Fibroblast of lung (primary cell): Measurements from ENCODE around the gene MMP15. TPM values are rescaled to one million over a fixed set of nuclear protein-coding genes. Genes with fewer than 3 reads are reported as not detected.

ENCODE experiments used
- DNase-seq, 2 donors: peaks; one replicate each; pipeline versions ENCODE4 v3.0.0 to v3.0.0-alpha.2; 2010; ENCODE audit warnings: low read depth in 2 of 2
- H2AFZ ChIP-seq: 2 replicates; pipeline ENCODE4 v1.5.1; 2012; ENCODE audit warnings: low read length, control low read depth, inconsistent platforms
- H3K27ac ChIP-seq: 2 replicates; pipeline ENCODE4 v1.5.1; 2011; ENCODE audit warnings: low read length, control low read depth; ENCODE audit not compliant: insufficient read depth
- H3K27me3 ChIP-seq: 2 replicates; pipeline ENCODE4 v1.5.1; 2011; ENCODE audit warnings: mild to moderate bottlenecking, low read length; ENCODE audit not compliant: control insufficient read depth, insufficient read depth
- H3K36me3 ChIP-seq: 2 replicates; pipeline ENCODE4 v1.5.1; 2011; ENCODE audit warnings: low read length; ENCODE audit not compliant: control insufficient read depth, insufficient read depth
- H3K4me1 ChIP-seq: 2 replicates; pipeline ENCODE4 v1.5.1; 2011; ENCODE audit warnings: low read length; ENCODE audit not compliant: control insufficient read depth, insufficient read depth; ENCODE audit errors: extremely low read depth
- H3K4me2 ChIP-seq: 2 replicates; pipeline ENCODE4 v1.5.1; 2011; ENCODE audit warnings: low read length, control low read depth; ENCODE audit not compliant: insufficient read depth; ENCODE audit errors: extremely low read depth
- H3K4me3 ChIP-seq, 4 experiments: fragments of 200-600 bp in 1 of 4; sonication (generic) in 1 of 4; replicated peaks in 1 of 4; 2 replicates each; pipeline ENCODE4 v1.5.1; 2011 to 2016; ENCODE audit warnings: low read length in 4 of 4, low read depth in 3 of 4, mild to moderate bottlenecking in 3 of 4, control low read depth in 2 of 4, inconsistent platforms in 1 of 4, mixed read lengths in 1 of 4; ENCODE audit not compliant: insufficient read depth in 1 of 4; ENCODE audit errors: control extremely low read depth in 1 of 4
- H3K79me2 ChIP-seq: 2 replicates; pipeline ENCODE4 v1.5.1; 2012; ENCODE audit warnings: mild to moderate bottlenecking, low read length, inconsistent platforms; ENCODE audit not compliant: control insufficient read depth, insufficient read depth
- H3K9ac ChIP-seq: 2 replicates; pipeline ENCODE4 v1.5.1; 2011; ENCODE audit warnings: mild to moderate bottlenecking, low read length, control low read depth; ENCODE audit not compliant: insufficient read depth
- H3K9me3 ChIP-seq: 2 replicates; pipeline ENCODE4 v1.5.1; 2012; ENCODE audit warnings: low read depth, low read length; ENCODE audit not compliant: control insufficient read depth, insufficient read depth
- H4K20me1 ChIP-seq: 2 replicates; pipeline ENCODE4 v1.5.1; 2011; ENCODE audit warnings: low read length; ENCODE audit not compliant: control insufficient read depth, insufficient read depth; ENCODE audit errors: extremely low read depth
- CTCF ChIP-seq, 2 donors: IDR thresholded peaks in 1 of 2; conservative IDR thresholded peaks in 1 of 2; 1 replicate in 1 of 2; 2 replicates in 1 of 2; pipeline ENCODE4 v1.5.1; 2011 to 2012; ENCODE audit warnings: low read length in 2 of 2, control low read depth in 1 of 2, inconsistent platforms in 1 of 2, low read depth in 1 of 2, mild to moderate bottlenecking in 1 of 2
- EZH2 ChIP-seq: IDR thresholded peaks from 2 replicates; pipeline ENCODE4 v1.5.1; 2012; ENCODE audit warnings: low read length, control low read depth, mild to moderate bottlenecking; ENCODE audit errors: missing control alignments
- polyA plus RNA-seq, 2 donors: library from polyadenylated mRNA; depleted of rRNA in 1 of 2; stranded (reverse) in 1 of 2; unstranded in 1 of 2; fragments of >200 nt; gene quantifications; 2 replicates each; pipeline ENCODE4 v1.2.1, GENCODE V29; 2011 to 2012; ENCODE audit warnings: missing spikeins in 1 of 2
- total RNA-seq: library from RNA; depleted of rRNA; stranded (reverse); fragments of >200 nt; gene quantifications from 2 replicates; pipeline ENCODE4 v1.2.1, GENCODE V29; 2014

MMP15 gene
- total and polyA plus RNA-seq, 2 donors (not counting 1 experiment from before 2014, with no cell fraction given): 0.74 to 6.4 TPM

GRCh38 chr16:58018803-58019202 lies 6.8 kb upstream of the MMP15 start:
- Histone ChIP-seq H3K4me3 (no peak overlapping the region), H3K4me2 (no peak overlapping the region), H3K9me3 (no peaks in the 10 kb centered on the region), H3K9ac (no peak overlapping the region), H2AFZ (no peak overlapping the region), H3K79me2 (no peaks in the 10 kb centered on the region), H3K4me1 (peaks cover 16% of the 10 kb centered on the region), H4K20me1 (no peaks in the 10 kb centered on the region), H3K27ac (no peak overlapping the region), H3K27me3 (no peaks in the 10 kb centered on the region), H3K36me3 (no peaks in the 10 kb centered on the region)
- TF ChIP-seq EZH2 (no peak), CTCF (conservative IDR thresholded peaks at IDR 0.05 in 1 of 2, IDR thresholded peaks at IDR 0.05 in 1 of 2; ENCODE audit: low read depth in 1 of 2, low read length in 2 of 2) (no peak)
- DNase-seq: no peak

- H3K9me3 ChIP-seq: no peaks in the 10 kb centered on the region
- H2AFZ ChIP-seq: no peak overlapping the region
- peaks cover 16% of the 10 kb centered on the region for H3K4me1 ChIP-seq
- no peaks in the 10 kb centered on the region for H3K79me2 ChIP-seq
- DNase-seq: no peak
- H3K36me3 ChIP-seq: no peaks in the 10 kb centered on the region
- TF ChIP-seq CTCF (conservative IDR thresholded peaks at IDR 0.05 in 1 of 2, IDR thresholded peaks at IDR 0.05 in 1 of 2; ENCODE audit: low read depth in 1 of 2, low read length in 2 of 2) (no peak), EZH2 (no peak)
- no peak overlapping the region for H3K4me2 ChIP-seq
- no peaks in the 10 kb centered on the region for H4K20me1 ChIP-seq
- no peak overlapping the region for H3K27ac ChIP-seq
- no peak overlapping the region for H3K4me3 ChIP-seq
- no peak overlapping the region for H3K9ac ChIP-seq
- H3K27me3 ChIP-seq: no peaks in the 10 kb centered on the region
Observed at GRCh38 chr16:58019866-58020538, 5.6 kb upstream of the MMP15 start.

GRCh38 chr16:58020628-58021521 lies 4.7 kb upstream of the MMP15 start:
- TF ChIP-seq EZH2 (no peak), CTCF (conservative IDR thresholded peaks at IDR 0.05 in 1 of 2, IDR thresholded peaks at IDR 0.05 in 1 of 2; ENCODE audit: low read depth in 1 of 2, low read length in 2 of 2) (peak; percentile 79 to 80)
- Histone ChIP-seq H3K4me2 (no peak overlapping the region), H3K9me3 (no peaks in the 10 kb centered on the region), H3K4me3 (no peak overlapping the region), H3K9ac (no peak overlapping the region), H4K20me1 (no peaks in the 10 kb centered on the region), H3K36me3 (no peaks in the 10 kb centered on the region), H2AFZ (no peak overlapping the region), H3K27me3 (no peaks in the 10 kb centered on the region), H3K27ac (no peak overlapping the region), H3K4me1 (peaks cover 16% of the 10 kb centered on the region), H3K79me2 (no peaks in the 10 kb centered on the region)
- DNase-seq: peak in 1 of 2 donors; percentile 62
